PC-3 (cell line): ENCODE results near the gene SLC10A7. TPM values are rescaled to one million over a fixed set of nuclear protein-coding genes. Genes with fewer than 3 reads are reported as not detected.

Experiments used
- ATAC-seq: fragments of 200-7000 bp; cut with Tn5 transposase; 2 replicates; pipeline ENCODE4 v1.9.1; 2020; ENCODE audit warnings: mild to moderate bottlenecking, moderate library complexity
- BruUV-seq: library from RNA; stranded (reverse); fragments of 400-500 nt; replicated peaks from 2 replicates; lab custom pipeline; 2021; lab: Mats Ljungman, UMichigan
- CTCF ChIA-PET: fragments of 300-600 bp; sonication (Branson Sonifier 250); formaldehyde crosslinking; loops from one replicate; lab custom pipeline; 2022; ENCODE audit warnings: antibody characterized with exemption; lab: Charles Lee
- POLR2A ChIA-PET: fragments of 300-600 bp; sonication (Branson Sonifier 250); formaldehyde crosslinking; loops from one replicate; lab custom pipeline; 2022; ENCODE audit warnings: antibody characterized with exemption; ENCODE audit not compliant: unreplicated experiment; lab: Charles Lee
- DNase-seq: peaks from one replicate; pipeline ENCODE4 v3.0.0-alpha.2; 2015
- H2AFZ ChIP-seq: fragments of 300-600 bp; sonication (generic); 2 replicates; pipeline ENCODE4 v1.6.0; 2016; ENCODE audit warnings: antibody characterized with exemption, low read length
- H3F3A ChIP-seq: fragments of 300-600 bp; sonication (generic); one replicate; pipeline ENCODE4 v1.6.0; 2017; ENCODE audit warnings: antibody characterized with exemption, low read length, control low read depth, mild to moderate bottlenecking; ENCODE audit not compliant: unreplicated experiment
- H3K27ac ChIP-seq: fragments of 300-600 bp; sonication (generic); 2 replicates; pipeline ENCODE4 v1.5.1; 2016; ENCODE audit warnings: mild to moderate bottlenecking, low read length
- H3K27me3 ChIP-seq: fragments of 300-600 bp; sonication (generic); 2 replicates; pipeline ENCODE4 v1.6.1; 2016; ENCODE audit warnings: low read length, mixed read lengths
- H3K36me3 ChIP-seq: fragments of 300-600 bp; sonication (generic); 2 replicates; pipeline ENCODE4 v1.6.1; 2016; ENCODE audit warnings: low read depth, mixed run types, low read length, mixed read lengths
- H3K4me1 ChIP-seq: fragments of 300-600 bp; sonication (generic); 2 replicates; pipeline ENCODE4 v1.5.1; 2016; ENCODE audit warnings: low read length; ENCODE audit not compliant: insufficient read depth
- H3K4me2 ChIP-seq: fragments of 300-600 bp; sonication (generic); 2 replicates; pipeline ENCODE4 v1.6.0; 2016; ENCODE audit warnings: low read length
- H3K4me3 ChIP-seq: fragments of 300-600 bp; sonication (generic); 2 replicates; pipeline ENCODE4 v1.5.1; 2016; ENCODE audit warnings: mild to moderate bottlenecking, low read length, mixed read lengths
- H3K79me2 ChIP-seq: fragments of 300-600 bp; sonication (generic); 2 replicates; pipeline ENCODE4 v1.6.1; 2017; ENCODE audit warnings: low read length, mixed read lengths
- H3K9ac ChIP-seq: fragments of 300-600 bp; sonication (generic); 2 replicates; pipeline ENCODE4 v1.6.0; 2016; ENCODE audit warnings: mild to moderate bottlenecking, low read length
- H3K9me2 ChIP-seq: fragments of 300-600 bp; sonication (generic); replicated peaks from 2 replicates; pipeline ENCODE4 v1.6.1; 2016; ENCODE audit warnings: mixed run types, low read length, mixed read lengths
- H3K9me3 ChIP-seq: fragments of 300-600 bp; sonication (generic); 2 replicates; pipeline ENCODE4 v1.6.1; 2016; ENCODE audit warnings: low read length, mixed read lengths
- H4K20me1 ChIP-seq: fragments of 300-600 bp; sonication (generic); 2 replicates; pipeline ENCODE4 v1.6.1; 2016; ENCODE audit warnings: low read length, mixed read lengths
- EZH2 ChIP-seq: fragments of 300-600 bp; sonication (generic); IDR thresholded peaks from one replicate; pipeline ENCODE4 v1.6.1; 2017; ENCODE audit warnings: antibody characterized with exemption, mild to moderate bottlenecking, low read length; ENCODE audit not compliant: unreplicated experiment
- EZH2phosphoT487 ChIP-seq: fragments of 300-600 bp; sonication (generic); IDR thresholded peaks from 2 replicates; pipeline ENCODE4 v1.6.1; 2018; ENCODE audit warnings: mild to moderate bottlenecking, antibody characterized with exemption, low read length, borderline replicate concordance
- intact Hi-C: fragments of 100-400 bp; cut with micrococcal nuclease; formaldehyde crosslinking; loops from 2 replicates; pipeline ENCODE4 v1.9.0; 2023
- total RNA-seq: library from RNA; depleted of rRNA; stranded (reverse); fragments of >200 nt; gene quantifications from 2 replicates; pipeline ENCODE4 v1.2.3, GENCODE V29; 2014
- TF ChIP-seq, protein P1 (sequence below): fragments of 300-600 bp; sonication (generic); conservative IDR thresholded peaks from 2 replicates; pipeline ENCODE4 v1.5.1; 2017; ENCODE audit warnings: antibody characterized with exemption, low read depth, mild to moderate bottlenecking, low read length

Gene SLC10A7
- total RNA-seq, 1 experiment from 2014 or later = 9.1 TPM

DNA sequence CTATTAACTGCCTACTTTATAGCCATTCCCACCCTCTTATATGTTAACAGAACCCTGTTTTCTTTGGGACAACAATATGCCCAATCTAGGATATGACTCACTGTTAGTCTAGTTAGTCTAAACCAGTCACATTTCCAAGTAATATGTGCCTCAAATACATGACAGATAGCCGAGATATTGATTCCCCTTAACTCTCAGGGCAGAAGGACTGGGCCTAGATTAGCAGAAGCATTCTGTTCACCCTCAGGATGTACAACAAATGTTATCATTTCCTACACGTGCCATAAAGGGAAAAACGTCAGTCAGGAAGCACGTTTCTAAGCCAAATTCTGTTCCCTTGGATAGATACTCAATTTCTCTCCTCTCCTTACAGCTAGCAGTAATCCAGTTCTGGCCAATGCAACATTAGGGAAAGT is 114.1 kb downstream of the SLC10A7 start:
- no TSS peak for BruUV-seq
- TF ChIP-seq, protein P1, sequence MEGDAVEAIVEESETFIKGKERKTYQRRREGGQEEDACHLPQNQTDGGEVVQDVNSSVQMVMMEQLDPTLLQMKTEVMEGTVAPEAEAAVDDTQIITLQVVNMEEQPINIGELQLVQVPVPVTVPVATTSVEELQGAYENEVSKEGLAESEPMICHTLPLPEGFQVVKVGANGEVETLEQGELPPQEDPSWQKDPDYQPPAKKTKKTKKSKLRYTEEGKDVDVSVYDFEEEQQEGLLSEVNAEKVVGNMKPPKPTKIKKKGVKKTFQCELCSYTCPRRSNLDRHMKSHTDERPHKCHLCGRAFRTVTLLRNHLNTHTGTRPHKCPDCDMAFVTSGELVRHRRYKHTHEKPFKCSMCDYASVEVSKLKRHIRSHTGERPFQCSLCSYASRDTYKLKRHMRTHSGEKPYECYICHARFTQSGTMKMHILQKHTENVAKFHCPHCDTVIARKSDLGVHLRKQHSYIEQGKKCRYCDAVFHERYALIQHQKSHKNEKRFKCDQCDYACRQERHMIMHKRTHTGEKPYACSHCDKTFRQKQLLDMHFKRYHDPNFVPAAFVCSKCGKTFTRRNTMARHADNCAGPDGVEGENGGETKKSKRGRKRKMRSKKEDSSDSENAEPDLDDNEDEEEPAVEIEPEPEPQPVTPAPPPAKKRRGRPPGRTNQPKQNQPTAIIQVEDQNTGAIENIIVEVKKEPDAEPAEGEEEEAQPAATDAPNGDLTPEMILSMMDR = no peak
- TF ChIP-seq EZH2 = no peak
- no peak for TF ChIP-seq EZH2phosphoT487
- H3K9me3 ChIP-seq = no peaks in the 10 kb centered on the region
- peak overlapping the region; percentile 5; the same call in 1 of the 2 replicates for H3K9ac ChIP-seq
- peak overlapping the region; percentile 21; the same call in 1 of the 2 replicates for H3K4me3 ChIP-seq
- peak; percentile 96 for ATAC-seq
- peaks cover 28% of the 10 kb centered on the region for H3K4me1 ChIP-seq
- ChIA-PET CTCF (interaction anchor here (0.5 kb wide), 1 partner anchor 378 kb away, joined by 3 read pairs; no protein-coding TSS in a partner anchor), POLR2A (no interaction called here)
- H3K27me3 ChIP-seq = no peaks in the 10 kb centered on the region
- no peaks in the 10 kb centered on the region for H3K9me2 ChIP-seq
- no peaks in the 10 kb centered on the region for H3K36me3 ChIP-seq
- DNase-seq = peak; percentile 84
- peaks cover 6% of the 10 kb centered on the region for H3F3A ChIP-seq
- intact Hi-C loops = loop anchor here (1.0 kb wide), 2 partner anchors 36 to 114 kb away; partner anchors contain the start of gene SLC10A7
- H3K4me2 ChIP-seq = peak overlapping the region; percentile 69
- no peaks in the 10 kb centered on the region for H3K79me2 ChIP-seq
- H3K27ac ChIP-seq = peak overlapping the region; percentile 90
- H4K20me1 ChIP-seq = peaks cover 5% of the 10 kb centered on the region; the same call in 1 of the 2 replicates
- 0 out of 2 replicates have a peak overlapping the region, but pooled peaks have one; percentile 6 for H2AFZ ChIP-seq

GRCh38 chr4:146407257-146407656 is 114.5 kb downstream of the SLC10A7 start:
- Histone ChIP-seq H3K79me2 (no peaks in the 10 kb centered on the region), H3K9me3 (no peaks in the 10 kb centered on the region), H4K20me1 (peaks cover 5% of the 10 kb centered on the region; the same call in 1 of the 2 replicates), H3K9ac (peak overlapping the region; percentile 36; the same call in 1 of the 2 replicates), H3K4me3 (peak overlapping the region; percentile 21; the same call in 1 of the 2 replicates), H2AFZ (no peak overlapping the region), H3K4me1 (peaks cover 23% of the 10 kb centered on the region), H3K36me3 (no peaks in the 10 kb centered on the region), H3K27me3 (no peaks in the 10 kb centered on the region), H3K4me2 (peak overlapping the region; percentile 69), H3K27ac (peak overlapping the region; percentile 90), H3K9me2 (no peaks in the 10 kb centered on the region), H3F3A (peaks cover 6% of the 10 kb centered on the region)
- intact Hi-C loops = loop anchor here (1.0 kb wide), 2 partner anchors 36 to 114 kb away; partner anchors contain the start of gene SLC10A7
- DNase-seq = no peak
- TF ChIP-seq EZH2phosphoT487 (no peak), EZH2 (no peak)
- TF ChIP-seq, protein P1 = no peak
- no TSS peak for BruUV-seq
- ChIA-PET CTCF (interaction anchor here (0.5 kb wide), 1 partner anchor 378 kb away, joined by 3 read pairs; no protein-coding TSS in a partner anchor), POLR2A (no interaction called here)
- peak; percentile 71 for ATAC-seq

DNA sequence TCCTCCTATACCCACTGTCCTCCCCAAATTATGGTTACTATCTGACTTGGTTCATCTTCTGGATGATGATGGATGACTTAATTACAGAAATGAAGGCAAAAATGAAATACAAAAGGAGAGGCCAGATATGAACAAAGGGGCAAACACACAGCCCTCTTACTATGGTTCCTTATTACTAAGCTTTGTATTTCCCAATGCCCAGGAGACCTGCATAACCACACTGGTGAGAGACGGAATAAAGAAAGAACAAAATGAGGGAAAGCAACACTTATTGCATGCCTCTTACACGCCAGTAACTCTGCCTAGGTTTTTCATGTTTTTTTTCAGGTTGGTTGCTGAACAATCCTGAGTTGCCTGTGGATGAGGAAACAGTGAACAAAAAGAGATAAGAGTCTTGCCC is 120.5 kb downstream of the SLC10A7 start:
- no peak for TF ChIP-seq EZH2
- TF ChIP-seq EZH2phosphoT487 = no peak
- TF ChIP-seq, protein P1 = no peak
- ATAC-seq (no peak), DNase-seq (no peak)
- H3F3A ChIP-seq = no peaks in the 10 kb centered on the region
- no peaks in the 10 kb centered on the region for H3K36me3 ChIP-seq
- H3K9me3 ChIP-seq = no peaks in the 10 kb centered on the region
- H3K79me2 ChIP-seq = no peaks in the 10 kb centered on the region
- H3K4me3 ChIP-seq = no peak overlapping the region
- ChIA-PET CTCF (no interaction called here), POLR2A (no interaction called here)
- no peak overlapping the region for H3K27ac ChIP-seq
- no TSS peak for BruUV-seq
- H3K4me2 ChIP-seq = no peak overlapping the region
- intact Hi-C loops = no loop called here
- no peaks in the 10 kb centered on the region for H3K9me2 ChIP-seq
- H4K20me1 ChIP-seq = no peaks in the 10 kb centered on the region
- H2AFZ ChIP-seq = no peak overlapping the region
- H3K27me3 ChIP-seq = no peaks in the 10 kb centered on the region
- no peak overlapping the region for H3K9ac ChIP-seq
- H3K4me1 ChIP-seq = 0 out of 2 replicates have a peak, but pooled peaks cover under 1% of the 10 kb centered on the region
